ENCODE data around the gene UGT2B17.

DNA sequence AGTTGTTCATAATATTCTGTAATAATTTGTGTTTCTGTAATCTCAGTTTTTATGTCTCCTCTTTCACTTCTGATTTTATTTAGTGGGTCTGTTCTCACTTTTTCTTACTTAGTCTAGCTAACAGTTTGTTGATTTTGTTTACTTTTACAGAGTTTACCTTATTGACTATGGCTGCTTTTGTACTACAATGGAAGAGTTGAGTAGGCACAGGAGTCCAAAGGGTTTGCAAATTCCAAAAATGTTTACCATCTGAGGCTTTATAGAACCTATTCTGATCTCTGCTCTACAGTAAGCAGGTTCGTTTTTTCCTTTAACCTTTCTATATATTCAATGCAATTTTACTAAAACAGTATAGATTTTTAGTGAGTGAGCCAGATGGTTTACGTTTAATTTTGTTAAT lies 55.1 kb downstream of the UGT2B17 start:
- TF ChIP-seq POLR2A (IDR thresholded peaks at IDR 0.05; ENCODE audit: low read length) (no peak), GATA1 (IDR thresholded peaks at IDR 0.05; ENCODE audit: low read depth, low read length) (no peak)

All from erythroblast (primary cell).